Measurements from ENCODE around the gene SPEG.

Gene SPEG

GRCh38 chr2:219443697-219444023 is 9.0 kb downstream of the SPEG start:
- no peak for DNase-seq (ENCODE audit: low read depth)

GRCh38 chr2:219444566-219445091 is 10.0 kb downstream of the SPEG start:
- no peak for DNase-seq (ENCODE audit: low read depth)

- DNase-seq (ENCODE audit: low read depth), result no peak
Observed at GRCh38 chr2:219445220-219445640, 10.6 kb downstream of the SPEG start.

GRCh38 chr2:219446101-219446504 is 11.5 kb downstream of the SPEG start:
- DNase-seq (ENCODE audit: low read depth), result no peak

- DNase-seq (ENCODE audit: low read depth), result no peak
Observed at GRCh38 chr2:219446689-219447088, 12.0 kb downstream of the SPEG start.

- no peak for DNase-seq (ENCODE audit: low read depth)
Observed at GRCh38 chr2:219447242-219448098, 12.8 kb downstream of the SPEG start.

GRCh38 chr2:219448099-219448775 is 13.6 kb downstream of the SPEG start:
- DNase-seq (ENCODE audit: low read depth), result no peak

GRCh38 chr2:219448776-219449341 is 14.2 kb downstream of the SPEG start:
- no peak for DNase-seq (ENCODE audit: low read depth)

- no peak for DNase-seq (ENCODE audit: low read depth)
Observed at GRCh38 chr2:219449609-219450008, 15.0 kb downstream of the SPEG start.

- DNase-seq (ENCODE audit: low read depth), result no peak
Observed at GRCh38 chr2:219451661-219452360, 17.2 kb downstream of the SPEG start.

- peak; percentile 96 for DNase-seq (ENCODE audit: low read depth)
Observed at GRCh38 chr2:219452361-219453317, 18.0 kb downstream of the SPEG start.

- DNase-seq (ENCODE audit: low read depth), result no peak
Observed at GRCh38 chr2:219453671-219454590, 19.3 kb downstream of the SPEG start.

GRCh38 chr2:219455581-219455980 is 20.9 kb downstream of the SPEG start:
- no peak for DNase-seq (ENCODE audit: low read depth)

- no peak for DNase-seq (ENCODE audit: low read depth)
Observed at GRCh38 chr2:219457784-219458369, 23.2 kb downstream of the SPEG start.

- no peak for DNase-seq (ENCODE audit: low read depth)
Observed at GRCh38 chr2:219458996-219459395, 24.4 kb downstream of the SPEG start.

GRCh38 chr2:219459460-219460311 is 25.0 kb downstream of the SPEG start:
- no peak for DNase-seq (ENCODE audit: low read depth)

GRCh38 chr2:219460424-219460926 is 25.8 kb downstream of the SPEG start:
- peak; percentile 50 for DNase-seq (ENCODE audit: low read depth)

GRCh38 chr2:219461047-219461514 is 26.4 kb downstream of the SPEG start:
- DNase-seq (ENCODE audit: low read depth), result no peak

Measured in stromal cell of bone marrow (primary cell).